HFF-Myc (cell line): Measurements from ENCODE around the gene PRKG2.

ENCODE experiments used
- DNase-seq: peaks from one replicate; pipeline ENCODE4 v3.0.0-alpha.2; 2011; ENCODE audit warnings: low read depth; ENCODE audit errors: extremely low read depth
- H3K4me3 ChIP-seq: replicated peaks from 2 replicates; pipeline ENCODE4 v1.5.1; 2011; ENCODE audit warnings: low read depth, mild to moderate bottlenecking, control low read depth, low read length
- TF ChIP-seq, protein P1 (sequence below): IDR thresholded peaks from 2 replicates; pipeline ENCODE4 v1.5.1; 2012; ENCODE audit warnings: mild to moderate bottlenecking, low read depth, low read length, control low read depth; ENCODE audit errors: missing control alignments

PRKG2 gene

GRCh38 chr4:81179326-81179725 is 35.7 kb downstream of the PRKG2 start:
- H3K4me3 ChIP-seq = no peak overlapping the region
- TF ChIP-seq, protein P1, sequence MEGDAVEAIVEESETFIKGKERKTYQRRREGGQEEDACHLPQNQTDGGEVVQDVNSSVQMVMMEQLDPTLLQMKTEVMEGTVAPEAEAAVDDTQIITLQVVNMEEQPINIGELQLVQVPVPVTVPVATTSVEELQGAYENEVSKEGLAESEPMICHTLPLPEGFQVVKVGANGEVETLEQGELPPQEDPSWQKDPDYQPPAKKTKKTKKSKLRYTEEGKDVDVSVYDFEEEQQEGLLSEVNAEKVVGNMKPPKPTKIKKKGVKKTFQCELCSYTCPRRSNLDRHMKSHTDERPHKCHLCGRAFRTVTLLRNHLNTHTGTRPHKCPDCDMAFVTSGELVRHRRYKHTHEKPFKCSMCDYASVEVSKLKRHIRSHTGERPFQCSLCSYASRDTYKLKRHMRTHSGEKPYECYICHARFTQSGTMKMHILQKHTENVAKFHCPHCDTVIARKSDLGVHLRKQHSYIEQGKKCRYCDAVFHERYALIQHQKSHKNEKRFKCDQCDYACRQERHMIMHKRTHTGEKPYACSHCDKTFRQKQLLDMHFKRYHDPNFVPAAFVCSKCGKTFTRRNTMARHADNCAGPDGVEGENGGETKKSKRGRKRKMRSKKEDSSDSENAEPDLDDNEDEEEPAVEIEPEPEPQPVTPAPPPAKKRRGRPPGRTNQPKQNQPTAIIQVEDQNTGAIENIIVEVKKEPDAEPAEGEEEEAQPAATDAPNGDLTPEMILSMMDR = no peak
- DNase-seq = no peak

- no peak overlapping the region for H3K4me3 ChIP-seq
- no peak for DNase-seq
- TF ChIP-seq, protein P1 = no peak
Measured at GRCh38 chr4:81173213-81173612, 41.8 kb downstream of the PRKG2 start.

DNA sequence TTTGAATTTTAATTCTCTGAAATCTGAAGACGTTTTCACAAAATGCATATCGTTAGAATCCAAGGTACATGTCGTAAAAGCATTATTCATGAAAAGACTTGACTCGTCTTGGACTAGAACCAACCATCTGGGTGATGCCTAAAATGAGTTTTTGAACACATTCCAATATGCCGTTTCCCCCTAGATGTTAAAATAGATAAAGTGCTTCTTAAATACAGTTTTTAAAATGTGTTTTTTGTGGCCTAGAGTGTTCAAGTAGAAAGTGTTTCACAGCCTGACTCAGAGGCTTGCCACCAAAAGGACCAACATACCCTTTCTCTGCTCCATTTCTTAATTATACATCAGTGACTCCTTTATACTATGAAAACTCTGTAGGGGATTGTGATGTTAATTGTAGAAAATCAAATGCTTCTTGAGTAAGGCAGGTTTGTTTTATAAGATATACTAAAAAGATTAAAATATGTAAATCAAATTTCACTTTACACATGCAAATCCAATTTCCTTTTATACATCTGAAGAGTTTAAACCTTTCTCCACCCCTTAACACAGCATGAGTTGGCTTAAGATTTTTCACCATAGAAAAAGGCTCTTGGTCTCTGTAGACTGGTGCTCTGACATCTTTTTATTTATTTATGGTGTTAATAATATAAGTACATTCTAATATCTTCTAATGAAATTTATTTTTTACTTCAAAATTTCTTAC is 48.4 kb downstream of the PRKG2 start:
- TF ChIP-seq, protein P1 = no peak
- no peak for DNase-seq
- no peak overlapping the region for H3K4me3 ChIP-seq

GRCh38 chr4:81165861-81166430 is 49.1 kb downstream of the PRKG2 start:
- H3K4me3 ChIP-seq = no peak overlapping the region
- DNase-seq = no peak
- TF ChIP-seq, protein P1 = no peak

DNA sequence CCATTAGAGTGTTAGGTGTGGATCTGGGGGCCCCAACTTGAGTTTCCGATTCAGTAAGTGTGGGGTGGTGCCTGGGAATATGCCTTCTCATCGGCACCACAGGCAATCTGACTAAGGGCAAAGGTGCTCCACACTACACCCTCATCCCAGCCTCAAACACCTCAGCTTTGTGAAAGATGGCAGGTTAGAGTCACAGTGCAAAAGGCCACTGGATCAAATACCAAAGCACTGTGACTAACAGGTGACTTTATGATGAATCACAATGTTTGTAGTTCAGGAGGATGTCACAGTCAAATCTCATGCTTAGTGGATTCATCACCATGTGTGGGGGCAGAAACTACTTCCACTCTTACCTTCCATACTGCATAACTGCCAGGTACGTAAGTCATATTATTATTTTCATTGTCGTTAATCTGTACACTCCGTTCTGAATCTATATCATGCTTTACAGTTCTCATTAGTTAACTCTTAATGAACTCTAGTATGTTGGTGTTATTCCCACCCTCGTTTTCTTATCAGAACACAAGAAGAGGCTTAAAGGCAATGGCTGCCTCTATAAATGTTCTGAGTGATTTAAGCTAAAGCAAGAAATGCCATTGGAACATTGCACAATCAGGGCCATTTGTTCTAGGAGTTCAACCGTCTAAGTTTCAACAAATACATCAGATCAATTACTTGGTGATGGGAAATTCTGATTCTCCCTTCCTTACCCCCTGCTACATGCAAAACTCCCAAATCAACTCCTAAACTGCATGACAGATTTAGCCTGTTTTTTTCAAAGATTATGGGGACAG is 50.2 kb downstream of the PRKG2 start:
- no peak overlapping the region for H3K4me3 ChIP-seq
- DNase-seq = no peak
- TF ChIP-seq, protein P1 = no peak

- TF ChIP-seq, protein P1 = no peak
Measured at GRCh38 chr4:81164126-81164525, 50.9 kb downstream of the PRKG2 start.

More at GRCh38 chr4:81164126-81164525, 50.9 kb downstream of the PRKG2 start:
- H3K4me3 ChIP-seq = no peak overlapping the region
- no peak for DNase-seq
